GM21737 (cell line): ENCODE data around the gene TSG101.

Source experiments
- ATAC-seq: cut with Tn5 transposase; IDR thresholded peaks from one replicate; pipeline ENCODE4 v1.9.1; 2021; ENCODE audit warnings: mild to moderate bottlenecking, moderate library complexity; ENCODE audit not compliant: unreplicated experiment

TSG101 gene

GRCh38 chr11:18526521-18527296 is at the start of gene TSG101:
TSG101 (minus strand) TSS chr11:18526942; CDS start chr11:18526816, 126 bp downstream.
- ATAC-seq: peak; percentile 92

GRCh38 chr11:18575361-18575760 is 48.6 kb upstream of the TSG101 start:
- no peak for ATAC-seq

- ATAC-seq: no peak
Measured at GRCh38 chr11:18567081-18567480, 40.3 kb upstream of the TSG101 start.

- no peak for ATAC-seq
Measured at GRCh38 chr11:18566406-18566805, 39.7 kb upstream of the TSG101 start.

- no peak for ATAC-seq
Measured at GRCh38 chr11:18564149-18564548, 37.4 kb upstream of the TSG101 start.

GRCh38 chr11:18563090-18563730 is 36.5 kb upstream of the TSG101 start:
- ATAC-seq: no peak

GRCh38 chr11:18548001-18548400 is 21.3 kb upstream of the TSG101 start:
- no peak for ATAC-seq

- no peak for ATAC-seq
Measured at GRCh38 chr11:18540207-18541009, 13.7 kb upstream of the TSG101 start.

GRCh38 chr11:18536209-18536608 is 9.5 kb upstream of the TSG101 start:
- ATAC-seq: no peak

GRCh38 chr11:18534245-18534644 is 7.5 kb upstream of the TSG101 start:
- no peak for ATAC-seq

GRCh38 chr11:18533365-18533764 is 6.6 kb upstream of the TSG101 start:
- ATAC-seq: no peak

- no peak for ATAC-seq
Measured at GRCh38 chr11:18527512-18527911, 770 bp upstream of the TSG101 start.

- no peak for ATAC-seq
Measured at GRCh38 chr11:18526130-18526520, 617 bp downstream of the TSG101 start.

- no peak for ATAC-seq
Measured at GRCh38 chr11:18524248-18524647, 2.5 kb downstream of the TSG101 start.

GRCh38 chr11:18523084-18523483 is 3.7 kb downstream of the TSG101 start:
- ATAC-seq: no peak

GRCh38 chr11:18522388-18522787 is 4.4 kb downstream of the TSG101 start:
- ATAC-seq: no peak

- no peak for ATAC-seq
Measured at GRCh38 chr11:18521122-18521521, 5.6 kb downstream of the TSG101 start.

- no peak for ATAC-seq
Measured at GRCh38 chr11:18502352-18502751, 24.4 kb downstream of the TSG101 start.

- ATAC-seq: no peak
Measured at GRCh38 chr11:18501629-18502028, 25.1 kb downstream of the TSG101 start.

GRCh38 chr11:18498039-18498438 is 28.7 kb downstream of the TSG101 start:
- ATAC-seq: no peak

- no peak for ATAC-seq
Measured at GRCh38 chr11:18495703-18496102, 31.0 kb downstream of the TSG101 start.

GRCh38 chr11:18495271-18495670 is 31.5 kb downstream of the TSG101 start:
- no peak for ATAC-seq
